Upper lobe of left lung (tissue), 6 donors: Measurements from ENCODE around the gene IDI1. TPM values are rescaled to one million over a fixed set of nuclear protein-coding genes. Genes with fewer than 3 reads are reported as not detected.
"Not testable (repeated sequence)": the region's sequence is repeated elsewhere in the genome, so short reads cannot be mapped to it uniquely, and the experiment has no call there.

Experiments used
- ATAC-seq, 2 donors: fragments of 200-7000 bp; cut with Tn5 transposase; one replicate each; pipeline ENCODE4 v1.9.1; 2022; ENCODE audit warnings: mild to moderate bottlenecking in 2 of 2, moderate library complexity in 2 of 2; ENCODE audit not compliant: low FRiP score in 2 of 2
- DNase-seq, 2 donors: peaks; one replicate each; pipeline ENCODE4 v3.0.0-alpha.2; 2019 to 2020
- H3K27ac ChIP-seq, 4 donors: fragments of 200-600 bp; sonication (generic); one replicate each; pipeline ENCODE4 v1.5.1; 2016 to 2019
- H3K27me3 ChIP-seq, 4 donors: fragments of 200-600 bp; sonication (generic); one replicate each; pipeline ENCODE4 v1.5.1; 2017 to 2019
- H3K36me3 ChIP-seq, 4 donors: fragments of 200-600 bp; sonication (generic); one replicate each; pipeline ENCODE4 v1.5.1; 2016 to 2019
- H3K4me1 ChIP-seq, 4 donors: fragments of 200-600 bp; sonication (generic); one replicate each; pipeline ENCODE4 v1.5.1; 2018 to 2019
- H3K4me3 ChIP-seq, 4 donors: fragments of 200-600 bp; sonication (generic); one replicate each; pipeline ENCODE4 v1.5.1; 2017 to 2019; ENCODE audit warnings: mild to moderate bottlenecking in 2 of 4, moderate library complexity in 1 of 4
- H3K9me3 ChIP-seq, 4 donors: fragments of 200-600 bp; sonication (generic); one replicate each; pipeline ENCODE4 v1.5.1; 2018 to 2019
- CTCF ChIP-seq, 6 experiments: fragments of 450-650 bp in 4 of 6; fragments of 200-600 bp in 2 of 6; sonication (generic) in 2 of 6; IDR thresholded peaks; one replicate each; pipeline ENCODE4 v1.5.1; 2016 to 2019; ENCODE audit warnings: antibody characterized with exemption in 6 of 6
- EP300 ChIP-seq, 4 donors: sonication (generic); formaldehyde crosslinking; IDR thresholded peaks; one replicate each; pipeline ENCODE4 v1.5.1; 2017; ENCODE audit warnings: antibody characterized with exemption in 4 of 4, control low read depth in 2 of 4
- POLR2A ChIP-seq, 4 donors: fragments of 450-650 bp; IDR thresholded peaks; one replicate each; pipeline ENCODE4 v1.5.1; 2016 to 2017; ENCODE audit warnings: antibody characterized with exemption in 4 of 4, mild to moderate bottlenecking in 2 of 4
- POLR2AphosphoS5 ChIP-seq, 2 donors: sonication (generic); formaldehyde crosslinking; IDR thresholded peaks; one replicate each; pipeline ENCODE4 v1.5.1; 2017; ENCODE audit warnings: antibody characterized with exemption in 2 of 2
- WGBS, 2 donors: methylation state at CpG; one replicate each; pipeline ENCODE4 v1.1.5; 2017 to 2018; 5-methylcytosine and 5-hydroxymethylcytosine counted together
- total RNA-seq, 6 donors: library from RNA; depleted of rRNA in 4 of 6; stranded (reverse); fragments of >200 nt in 4 of 6; gene quantifications; one replicate each; pipeline versions ENCODE4 v1.1.0 to v1.2.1, GENCODE V29; 2016 to 2021
- donor health status: DM: no; HTN: no; CAD: no; lungs with moderate emphysema.
- donor health status: DM: no; HTN: yes; CAD: no; lungs with severe emphysema.

The IDI1 gene
- total RNA-seq, 6 donors from 2014 or later = 35.6 to 100 (median 79.1) TPM

DNA sequence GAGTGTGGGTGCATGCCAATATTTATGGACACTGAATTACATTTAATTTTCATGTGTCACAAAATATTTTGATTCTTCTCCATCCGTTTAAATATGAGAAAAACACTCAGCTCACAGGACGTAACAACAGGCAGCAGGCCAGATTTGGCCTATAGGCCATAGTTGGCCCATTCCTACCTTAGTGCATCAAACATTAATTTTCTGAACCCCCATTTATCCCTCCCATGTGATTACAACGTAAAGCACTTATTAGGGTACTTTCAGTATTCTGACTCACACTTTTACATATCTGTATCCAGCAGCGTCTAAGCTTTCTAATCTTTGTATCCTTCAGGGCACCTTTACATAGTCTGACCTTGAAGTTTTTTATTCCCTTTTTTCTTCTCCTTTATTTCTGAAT lies 4.0 kb downstream of the IDI1 start:
- no peak for DNase-seq
- Histone ChIP-seq H3K27me3 (no peaks in the 10 kb centered on the region), H3K36me3 (peaks cover 12 to 35% (median 20%) of the 10 kb centered on the region in 4 donors), H3K27ac (peak overlapping the region; percentile 79 to 90 (median 82)), H3K4me3 (no peak overlapping the region), H3K4me1 (peaks cover 22 to 46% (median 33%) of the 10 kb centered on the region in 4 donors), H3K9me3 (no peaks in the 10 kb centered on the region)
- ATAC-seq = no peak
- WGBS, 2 donors = 70 to 73% methylated on average over 4 of the region's 4 CpGs
- TF ChIP-seq EP300 (IDR thresholded peaks at IDR 0.05) (no peak), POLR2A (IDR thresholded peaks at IDR 0.05) (no peak), POLR2AphosphoS5 (IDR thresholded peaks at IDR 0.05) (no peak), CTCF (IDR thresholded peaks at IDR 0.05) (no peak)

DNA sequence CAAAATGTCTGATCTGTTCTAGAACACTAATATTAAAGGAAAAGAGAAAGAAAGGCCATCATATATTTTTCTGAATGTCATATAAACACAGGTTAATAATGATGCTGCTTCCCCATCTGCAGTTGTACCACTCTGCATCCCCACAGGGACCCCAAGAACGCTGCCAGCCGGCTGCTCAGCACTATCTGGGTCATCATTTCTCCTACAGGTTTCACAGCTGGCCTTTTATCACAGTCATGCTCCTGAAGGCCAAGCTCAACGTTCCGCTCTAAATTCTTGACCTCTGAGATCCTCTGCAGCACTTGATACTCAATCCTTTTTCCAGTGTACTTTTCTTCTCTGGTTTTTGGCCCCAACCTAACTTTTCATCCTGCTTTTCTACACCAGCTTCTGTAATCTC lies 4.8 kb downstream of the IDI1 start:
- DNase-seq (no peak), ATAC-seq (no peak)
- H3K9me3 ChIP-seq = no peaks in the 10 kb centered on the region
- H3K4me1 ChIP-seq = peaks cover 20 to 46% (median 31%) of the 10 kb centered on the region in 4 donors
- TF ChIP-seq POLR2AphosphoS5 (IDR thresholded peaks at IDR 0.05) (no peak), EP300 (IDR thresholded peaks at IDR 0.05) (no peak), POLR2A (IDR thresholded peaks at IDR 0.05) (no peak), CTCF (IDR thresholded peaks at IDR 0.05) (no peak)
- H3K27ac ChIP-seq = peak overlapping the region; percentile 79 to 90 (median 82)
- H3K36me3 ChIP-seq = peaks cover 14 to 43% (median 23%) of the 10 kb centered on the region in 4 donors
- H3K27me3 ChIP-seq = no peaks in the 10 kb centered on the region
- 68 to 76% methylated on average over 4 of the region's 4 CpGs for WGBS, 2 donors
- H3K4me3 ChIP-seq = peak overlapping the region in 2 of 4 donors; percentile 6 to 21

- Histone ChIP-seq H3K36me3 (peaks cover 14 to 46% (median 26%) of the 10 kb centered on the region in 4 donors), H3K4me3 (peak overlapping the region in 3 of 4 donors; percentile 6 to 21 (median 14)), H3K9me3 (no peaks in the 10 kb centered on the region), H3K4me1 (peaks cover 20 to 46% (median 31%) of the 10 kb centered on the region in 4 donors), H3K27me3 (no peaks in the 10 kb centered on the region), H3K27ac (peak overlapping the region; percentile 79 to 90 (median 82))
- TF ChIP-seq CTCF (IDR thresholded peaks at IDR 0.05) (no peak), POLR2A (IDR thresholded peaks at IDR 0.05) (peak in 2 of 4 donors; percentile 30 to 62), EP300 (IDR thresholded peaks at IDR 0.05) (peak in 3 of 4 donors; percentile 45 to 74 (median 65)), POLR2AphosphoS5 (IDR thresholded peaks at IDR 0.05) (peak; percentile 73 to 88)
- WGBS, 2 donors = 41 to 46% methylated on average over 12 of the region's 12 CpGs
- peak; percentile 80 to 89 for ATAC-seq
- DNase-seq = peak in 1 of 2 donors; percentile 71
Observed at GRCh38 chr10:1043532-1043995, 5.4 kb downstream of the IDI1 start.

GRCh38 chr10:1041514-1041913 lies 7.4 kb downstream of the IDI1 start:
- H3K4me3 ChIP-seq = no peak overlapping the region
- H3K9me3 ChIP-seq = no peaks in the 10 kb centered on the region
- DNase-seq (no peak), ATAC-seq (no peak)
- WGBS, 2 donors = 92% methylated on average over 9 of the region's 9 CpGs
- TF ChIP-seq POLR2A (IDR thresholded peaks at IDR 0.05) (no peak), EP300 (IDR thresholded peaks at IDR 0.05) (no peak), CTCF (IDR thresholded peaks at IDR 0.05) (no peak), POLR2AphosphoS5 (IDR thresholded peaks at IDR 0.05) (no peak)
- H3K36me3 ChIP-seq = peaks cover 14 to 64% (median 30%) of the 10 kb centered on the region in 4 donors
- H3K27me3 ChIP-seq = no peaks in the 10 kb centered on the region
- no peak overlapping the region for H3K27ac ChIP-seq
- peaks cover 16 to 38% (median 26%) of the 10 kb centered on the region in 4 donors for H3K4me1 ChIP-seq

- Histone ChIP-seq H3K4me1 (peaks cover 11 to 25% (median 16%) of the 10 kb centered on the region in 4 donors), H3K27me3 (no peaks in the 10 kb centered on the region), H3K4me3 (no peak overlapping the region), H3K36me3 (peaks cover 14 to 64% (median 31%) of the 10 kb centered on the region in 4 donors), H3K9me3 (no peaks in the 10 kb centered on the region), H3K27ac (no peak overlapping the region)
- DNase-seq (no peak), ATAC-seq (no peak)
- TF ChIP-seq POLR2A (IDR thresholded peaks at IDR 0.05) (no peak), CTCF (IDR thresholded peaks at IDR 0.05) (no peak), POLR2AphosphoS5 (IDR thresholded peaks at IDR 0.05) (no peak), EP300 (IDR thresholded peaks at IDR 0.05) (no peak)
- 83 to 87% methylated on average over 3 of the region's 3 CpGs for WGBS, 2 donors
Observed at GRCh38 chr10:1040133-1040532, 8.8 kb downstream of the IDI1 start.

GRCh38 chr10:1038769-1039168 lies 10.2 kb downstream of the IDI1 start:
- peaks cover 0 to 13% (median 5%) of the 10 kb centered on the region in 4 donors for H3K4me1 ChIP-seq
- H3K27ac ChIP-seq, H3K27me3 ChIP-seq, H3K9me3 ChIP-seq, H3K4me3 ChIP-seq, DNase-seq, ATAC-seq: not testable (repeated sequence)
- peaks cover 14 to 64% (median 31%) of the 10 kb centered on the region in 4 donors for H3K36me3 ChIP-seq
- no CpG with 5 or more reads among the region's 20 CpGs for WGBS, 2 donors
